Measurements from ENCODE around the gene IER3. TPM values are rescaled to one million over a fixed set of nuclear protein-coding genes. Genes with fewer than 3 reads are reported as not detected.
A peak's percentile ranks its signal among the peaks of the same experiment; 100 is the strongest.

IER3 gene
- total and polyA plus RNA-seq, 2 of the 13 experiments (the other 11 are each of a cell fraction or from before 2014, with no cell fraction given) = 51.1 to 131 TPM

DNA sequence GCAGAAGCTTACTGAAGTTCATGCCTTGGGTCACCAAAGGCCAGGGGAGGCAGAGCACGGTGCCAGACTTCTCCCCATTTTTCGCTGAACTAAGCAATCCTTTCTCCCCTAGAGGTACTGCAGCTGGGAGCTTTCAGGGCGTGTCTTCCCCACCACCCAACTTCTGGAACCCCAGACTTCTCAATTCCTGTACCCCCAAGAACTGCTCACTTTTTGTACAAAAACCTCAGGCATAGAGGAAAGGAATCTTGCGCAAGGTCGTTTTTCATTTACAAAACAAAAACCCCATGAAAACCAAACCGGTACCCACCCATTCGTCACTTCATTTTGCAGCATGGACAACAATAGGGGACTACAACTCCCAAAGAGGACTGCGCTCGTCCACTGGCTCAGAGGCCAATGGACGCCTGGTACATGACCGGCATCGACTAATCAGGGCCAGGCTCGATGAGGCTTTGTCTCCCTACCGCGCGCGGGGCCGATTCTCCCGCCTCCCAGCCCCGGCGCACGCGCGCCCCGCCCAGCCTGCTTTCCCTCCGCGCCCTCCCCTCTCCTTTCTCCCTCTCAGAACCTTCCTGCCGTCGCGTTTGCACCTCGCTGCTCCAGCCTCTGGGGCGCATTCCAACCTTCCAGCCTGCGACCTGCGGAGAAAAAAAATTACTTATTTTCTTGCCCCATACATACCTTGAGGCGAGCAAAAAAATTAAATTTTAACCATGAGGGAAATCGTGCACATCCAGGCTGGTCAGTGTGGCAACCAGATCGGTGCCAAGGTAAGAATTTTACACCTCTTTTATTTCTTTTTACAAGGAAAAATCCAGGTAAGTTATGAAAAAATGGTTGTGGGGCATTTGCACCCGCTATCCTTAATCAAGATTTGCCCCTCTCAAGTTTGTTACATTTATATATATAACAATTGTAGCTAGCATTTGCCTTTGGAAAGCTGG, 24.3 kb downstream of the IER3 start, which contains the start of gene TUBB (continued):
- TF ChIP-seq, protein P1, sequence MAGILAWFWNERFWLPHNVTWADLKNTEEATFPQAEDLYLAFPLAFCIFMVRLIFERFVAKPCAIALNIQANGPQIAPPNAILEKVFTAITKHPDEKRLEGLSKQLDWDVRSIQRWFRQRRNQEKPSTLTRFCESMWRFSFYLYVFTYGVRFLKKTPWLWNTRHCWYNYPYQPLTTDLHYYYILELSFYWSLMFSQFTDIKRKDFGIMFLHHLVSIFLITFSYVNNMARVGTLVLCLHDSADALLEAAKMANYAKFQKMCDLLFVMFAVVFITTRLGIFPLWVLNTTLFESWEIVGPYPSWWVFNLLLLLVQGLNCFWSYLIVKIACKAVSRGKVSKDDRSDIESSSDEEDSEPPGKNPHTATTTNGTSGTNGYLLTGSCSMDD (CRISPR knock-in tag; IDR thresholded peaks at IDR 0.05) = no peak
- TF ChIP-seq BRCA1 (CRISPR knock-in tag; IDR thresholded peaks at IDR 0.05) (no peak), TRIM24 (CRISPR knock-in tag; IDR thresholded peaks at IDR 0.05) (no peak), TCF12 (IDR thresholded peaks at IDR 0.05) (no peak), TCF12 (CRISPR knock-in tag; IDR thresholded peaks at IDR 0.05) (no peak), RAD51 (IDR thresholded peaks at IDR 0.05; ENCODE audit: borderline replicate concordance) (no peak), GATA4 (IDR thresholded peaks at IDR 0.05; ENCODE audit: borderline replicate concordance, low read depth) (peak; percentile 64; the same call in 1 of the 2 replicates), ZBTB1 (CRISPR knock-in tag; IDR thresholded peaks at IDR 0.05; ENCODE audit: borderline replicate concordance) (no peak), IRF1 (CRISPR knock-in tag; IDR thresholded peaks at IDR 0.05; ENCODE audit: low read depth) (no peak), FOXJ3 (CRISPR knock-in tag; IDR thresholded peaks at IDR 0.05; ENCODE audit: borderline replicate concordance) (no peak), SIX4 (CRISPR knock-in tag; IDR thresholded peaks at IDR 0.05) (no peak; the same call in 1 of the 2 replicates), KAT8 (CRISPR knock-in tag; IDR thresholded peaks at IDR 0.05) (peak; percentile 25), NPAS2 (CRISPR knock-in tag; IDR thresholded peaks at IDR 0.05; ENCODE audit: borderline replicate concordance) (no peak), HNRNPH1 (optimal IDR thresholded peaks at IDR 0.05; ENCODE audit: low read depth, low read length) (no peak), REXO4 (CRISPR knock-in tag; IDR thresholded peaks at IDR 0.05; ENCODE audit: borderline replicate concordance) (no peak), CBX2 (IDR thresholded peaks at IDR 0.05; ENCODE audit: low read depth, low read length) (no peak), CBX2 (CRISPR knock-in tag; IDR thresholded peaks at IDR 0.05; ENCODE audit: low read depth) (no peak), ETV6 (CRISPR knock-in tag; conservative IDR thresholded peaks at IDR 0.05) (no peak), SP2 (CRISPR knock-in tag; IDR thresholded peaks at IDR 0.05) (peak; percentile 88), KDM4B (CRISPR knock-in tag; IDR thresholded peaks at IDR 0.05) (peak; percentile 63; the same call in 1 of the 2 replicates)
- TF ChIP-seq, protein P2, sequence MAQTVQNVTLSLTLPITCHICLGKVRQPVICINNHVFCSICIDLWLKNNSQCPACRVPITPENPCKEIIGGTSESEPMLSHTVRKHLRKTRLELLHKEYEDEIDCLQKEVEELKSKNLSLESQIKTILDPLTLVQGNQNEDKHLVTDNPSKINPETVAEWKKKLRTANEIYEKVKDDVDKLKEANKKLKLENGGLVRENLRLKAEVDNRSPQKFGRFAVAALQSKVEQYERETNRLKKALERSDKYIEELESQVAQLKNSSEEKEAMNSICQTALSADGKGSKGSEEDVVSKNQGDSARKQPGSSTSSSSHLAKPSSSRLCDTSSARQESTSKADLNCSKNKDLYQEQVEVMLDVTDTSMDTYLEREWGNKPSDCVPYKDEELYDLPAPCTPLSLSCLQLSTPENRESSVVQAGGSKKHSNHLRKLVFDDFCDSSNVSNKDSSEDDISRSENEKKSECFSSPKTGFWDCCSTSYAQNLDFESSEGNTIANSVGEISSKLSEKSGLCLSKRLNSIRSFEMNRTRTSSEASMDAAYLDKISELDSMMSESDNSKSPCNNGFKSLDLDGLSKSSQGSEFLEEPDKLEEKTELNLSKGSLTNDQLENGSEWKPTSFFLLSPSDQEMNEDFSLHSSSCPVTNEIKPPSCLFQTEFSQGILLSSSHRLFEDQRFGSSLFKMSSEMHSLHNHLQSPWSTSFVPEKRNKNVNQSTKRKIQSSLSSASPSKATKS (CRISPR knock-in tag; IDR thresholded peaks at IDR 0.05) = no peak
- TF ChIP-seq, protein P3, sequence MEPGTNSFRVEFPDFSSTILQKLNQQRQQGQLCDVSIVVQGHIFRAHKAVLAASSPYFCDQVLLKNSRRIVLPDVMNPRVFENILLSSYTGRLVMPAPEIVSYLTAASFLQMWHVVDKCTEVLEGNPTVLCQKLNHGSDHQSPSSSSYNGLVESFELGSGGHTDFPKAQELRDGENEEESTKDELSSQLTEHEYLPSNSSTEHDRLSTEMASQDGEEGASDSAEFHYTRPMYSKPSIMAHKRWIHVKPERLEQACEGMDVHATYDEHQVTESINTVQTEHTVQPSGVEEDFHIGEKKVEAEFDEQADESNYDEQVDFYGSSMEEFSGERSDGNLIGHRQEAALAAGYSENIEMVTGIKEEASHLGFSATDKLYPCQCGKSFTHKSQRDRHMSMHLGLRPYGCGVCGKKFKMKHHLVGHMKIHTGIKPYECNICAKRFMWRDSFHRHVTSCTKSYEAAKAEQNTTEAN (CRISPR knock-in tag; conservative IDR thresholded peaks at IDR 0.05) = peak; percentile 66; the same call in 1 of the 2 replicates
- TF ChIP-seq, protein P4, sequence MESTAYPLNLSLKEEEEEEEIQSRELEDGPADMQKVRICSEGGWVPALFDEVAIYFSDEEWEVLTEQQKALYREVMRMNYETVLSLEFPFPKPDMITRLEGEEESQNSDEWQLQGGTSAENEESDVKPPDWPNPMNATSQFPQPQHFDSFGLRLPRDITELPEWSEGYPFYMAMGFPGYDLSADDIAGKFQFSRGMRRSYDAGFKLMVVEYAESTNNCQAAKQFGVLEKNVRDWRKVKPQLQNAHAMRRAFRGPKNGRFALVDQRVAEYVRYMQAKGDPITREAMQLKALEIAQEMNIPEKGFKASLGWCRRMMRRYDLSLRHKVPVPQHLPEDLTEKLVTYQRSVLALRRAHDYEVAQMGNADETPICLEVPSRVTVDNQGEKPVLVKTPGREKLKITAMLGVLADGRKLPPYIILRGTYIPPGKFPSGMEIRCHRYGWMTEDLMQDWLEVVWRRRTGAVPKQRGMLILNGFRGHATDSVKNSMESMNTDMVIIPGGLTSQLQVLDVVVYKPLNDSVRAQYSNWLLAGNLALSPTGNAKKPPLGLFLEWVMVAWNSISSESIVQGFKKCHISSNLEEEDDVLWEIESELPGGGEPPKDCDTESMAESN (CRISPR knock-in tag; conservative IDR thresholded peaks at IDR 0.05) = no peak
